GM12873 (cell line): ENCODE results near the gene HDGFL2.

ENCODE experiments used
- TF ChIP-seq, protein P1 (sequence below): IDR thresholded peaks from 2 replicates; pipeline ENCODE4 v1.5.1; 2012; ENCODE audit warnings: low read depth, mild to moderate bottlenecking, moderate library complexity, low read length, control low read depth; ENCODE audit not compliant: insufficient read depth; ENCODE audit errors: missing control alignments

Gene HDGFL2

DNA sequence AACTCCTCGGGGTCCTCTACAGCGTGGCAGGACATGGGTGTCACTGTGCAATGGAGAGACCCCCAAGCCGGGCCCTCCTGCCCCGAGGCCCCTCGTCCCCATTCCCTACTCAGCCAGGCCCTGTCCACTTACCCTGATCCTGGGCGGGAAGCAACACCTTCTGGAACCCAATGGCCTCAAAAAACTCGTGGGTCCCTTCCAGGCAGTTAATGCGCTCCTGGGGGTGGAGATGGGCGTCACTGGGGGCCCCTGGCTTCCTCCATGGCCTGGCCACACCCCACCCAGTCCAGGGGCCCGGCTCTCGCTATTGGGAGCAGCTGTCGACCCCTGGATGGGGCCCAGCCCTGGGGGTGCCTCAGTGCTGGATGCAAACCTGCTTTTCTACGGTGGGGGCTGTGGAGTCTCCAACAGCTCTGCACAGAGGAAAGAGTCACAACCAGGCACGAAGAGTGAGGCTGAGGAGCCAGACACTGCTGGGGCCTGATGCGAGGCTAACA, 25.3 kb upstream of the HDGFL2 start:
- TF ChIP-seq, protein P1, sequence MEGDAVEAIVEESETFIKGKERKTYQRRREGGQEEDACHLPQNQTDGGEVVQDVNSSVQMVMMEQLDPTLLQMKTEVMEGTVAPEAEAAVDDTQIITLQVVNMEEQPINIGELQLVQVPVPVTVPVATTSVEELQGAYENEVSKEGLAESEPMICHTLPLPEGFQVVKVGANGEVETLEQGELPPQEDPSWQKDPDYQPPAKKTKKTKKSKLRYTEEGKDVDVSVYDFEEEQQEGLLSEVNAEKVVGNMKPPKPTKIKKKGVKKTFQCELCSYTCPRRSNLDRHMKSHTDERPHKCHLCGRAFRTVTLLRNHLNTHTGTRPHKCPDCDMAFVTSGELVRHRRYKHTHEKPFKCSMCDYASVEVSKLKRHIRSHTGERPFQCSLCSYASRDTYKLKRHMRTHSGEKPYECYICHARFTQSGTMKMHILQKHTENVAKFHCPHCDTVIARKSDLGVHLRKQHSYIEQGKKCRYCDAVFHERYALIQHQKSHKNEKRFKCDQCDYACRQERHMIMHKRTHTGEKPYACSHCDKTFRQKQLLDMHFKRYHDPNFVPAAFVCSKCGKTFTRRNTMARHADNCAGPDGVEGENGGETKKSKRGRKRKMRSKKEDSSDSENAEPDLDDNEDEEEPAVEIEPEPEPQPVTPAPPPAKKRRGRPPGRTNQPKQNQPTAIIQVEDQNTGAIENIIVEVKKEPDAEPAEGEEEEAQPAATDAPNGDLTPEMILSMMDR = no peak

GRCh38 chr19:4447327-4448146, 24.6 kb upstream of the HDGFL2 start:
- TF ChIP-seq, protein P1 = no peak

DNA sequence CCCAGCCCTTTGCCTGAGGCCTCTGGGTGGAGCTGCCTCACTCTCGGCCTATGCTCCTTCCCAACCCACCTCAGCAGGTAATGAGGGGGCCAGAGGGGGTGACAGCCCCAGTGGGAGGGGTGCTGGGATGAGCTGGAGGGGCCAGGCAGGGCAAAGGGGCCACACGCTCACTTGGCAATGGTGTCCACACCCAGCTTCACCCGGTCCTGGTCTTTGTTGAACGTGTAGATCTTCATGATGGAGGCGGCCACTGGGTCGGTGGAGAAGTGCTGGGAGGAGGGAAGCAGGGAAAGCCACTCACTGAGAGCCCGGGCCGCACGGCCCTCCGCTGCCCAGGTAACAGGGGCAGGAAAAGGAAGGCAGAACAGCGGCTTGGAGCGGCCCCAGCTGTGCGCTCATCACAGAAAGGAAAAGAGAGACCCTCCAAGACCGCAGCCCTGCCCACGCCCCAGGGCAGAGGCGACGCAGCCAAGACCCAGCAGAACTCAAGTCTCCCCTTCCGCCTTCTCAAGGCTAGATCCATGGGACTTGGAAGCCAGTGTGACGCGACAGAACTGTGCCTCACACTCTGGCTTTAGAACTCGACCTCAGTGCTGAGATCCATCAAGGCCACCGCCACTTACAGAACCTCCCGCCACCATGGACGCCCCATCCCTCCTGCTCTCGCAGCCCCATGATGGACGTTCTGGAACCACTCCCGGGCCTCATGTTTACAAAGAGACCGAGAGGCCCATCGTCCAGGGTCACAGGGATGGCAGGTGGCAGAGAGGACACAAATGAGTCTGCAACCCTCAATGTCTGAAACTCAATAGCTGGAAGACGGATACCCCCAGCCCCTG, 23.7 kb upstream of the HDGFL2 start:
- TF ChIP-seq, protein P1 = no peak

DNA sequence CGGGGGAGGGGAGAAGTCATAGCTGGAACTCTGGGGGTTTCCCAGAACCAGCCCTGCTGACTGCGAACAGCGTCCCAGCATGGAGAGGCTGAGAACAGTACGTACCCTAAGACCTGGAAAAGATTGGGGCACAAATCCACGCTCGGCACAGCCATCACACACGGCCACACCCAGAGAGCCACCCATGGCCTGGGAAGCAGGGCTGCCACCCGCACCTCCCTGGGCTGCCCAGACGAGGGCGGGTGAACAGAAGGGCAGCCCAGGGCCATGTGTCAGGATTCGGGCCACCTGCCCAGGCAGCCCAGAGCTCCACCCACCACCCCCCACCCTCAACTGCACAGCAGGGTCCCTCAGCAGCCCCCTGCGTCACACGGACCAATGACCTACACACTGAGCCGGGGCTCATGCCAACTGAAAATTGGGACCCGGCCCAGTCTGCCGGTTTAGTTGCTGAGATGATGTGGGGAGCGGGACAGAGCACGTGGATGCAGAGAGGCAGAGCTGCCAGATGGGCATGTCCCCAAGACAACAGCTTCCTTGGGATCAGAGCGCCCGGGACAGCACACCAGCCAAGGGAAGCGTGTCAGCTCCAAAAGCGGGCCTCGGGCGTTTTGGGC, 23.0 kb upstream of the HDGFL2 start:
- TF ChIP-seq, protein P1 = no peak

DNA sequence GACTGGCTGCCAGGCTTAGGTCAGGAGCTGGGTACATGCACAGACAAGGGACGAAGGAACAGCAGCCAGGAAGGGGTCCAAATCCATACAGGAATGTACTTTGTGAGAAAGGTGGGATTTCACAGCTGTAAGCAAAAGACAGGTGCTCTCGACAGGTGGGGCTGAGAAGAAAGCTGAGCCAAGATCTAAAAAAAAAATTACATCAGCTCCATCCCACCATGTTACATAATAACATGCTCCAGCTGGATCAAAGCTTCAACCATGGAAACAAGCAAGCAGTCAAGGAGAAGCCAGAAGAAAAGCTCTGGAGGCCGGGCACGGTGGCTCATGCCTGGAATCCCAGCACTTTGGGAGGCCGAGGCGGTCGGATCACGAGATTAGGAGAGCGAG, 22.5 kb upstream of the HDGFL2 start:
- TF ChIP-seq, protein P1 = no peak

DNA sequence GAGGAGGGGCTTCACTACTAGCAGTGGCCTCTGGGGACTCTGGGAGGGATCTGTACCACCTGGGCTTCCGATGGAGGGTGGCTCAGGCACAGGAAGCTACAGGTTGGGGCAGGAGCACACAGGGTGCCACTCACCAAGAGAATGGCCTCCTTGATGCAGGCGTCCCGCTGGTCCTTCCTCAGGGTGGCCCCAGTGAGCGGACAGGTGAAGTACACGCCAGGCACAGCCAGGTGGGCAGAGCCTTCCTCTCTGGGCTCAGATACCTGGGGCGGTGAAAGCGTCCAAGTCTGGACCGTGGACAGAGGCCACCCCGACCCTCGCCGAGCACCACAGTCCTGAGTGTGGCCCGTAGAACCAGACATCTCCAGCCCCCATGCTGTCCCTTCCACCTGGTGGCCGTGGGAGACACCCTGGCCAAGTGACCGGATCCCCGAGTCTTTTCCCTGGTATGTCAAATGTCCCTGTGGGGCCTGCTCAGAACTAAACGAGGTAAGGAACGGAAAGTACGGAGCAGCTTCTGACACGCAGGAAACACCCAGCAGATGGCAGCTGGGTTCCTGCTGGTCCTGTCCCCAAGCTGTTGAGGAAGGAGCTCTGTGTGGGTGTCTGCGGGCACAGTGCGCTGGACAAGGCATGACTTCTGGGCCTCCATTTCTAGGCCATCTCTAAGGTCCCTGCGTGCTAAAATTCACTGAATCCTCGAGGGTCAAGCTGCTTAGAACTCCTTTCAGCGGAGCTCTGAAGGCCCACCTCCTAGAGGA, 19.7 kb upstream of the HDGFL2 start:
- TF ChIP-seq, protein P1 = no peak
